GM23248 (cell line): ENCODE data around the gene PYGO2. TPM values are rescaled to one million over a fixed set of nuclear protein-coding genes. Genes with fewer than 3 reads are reported as not detected.
A peak's percentile ranks its signal among the peaks of the same experiment; 100 is the strongest.

ENCODE experiments used
- DNase-seq: peaks from one replicate; pipeline ENCODE4 v3.0.0-alpha.2; 2015
- H2AFZ ChIP-seq: fragments of 200-600 bp; sonication (generic); 2 replicates; pipeline ENCODE4 v1.6.1; 2016; ENCODE audit warnings: antibody characterized with exemption
- H3F3A ChIP-seq: fragments of 200-600 bp; sonication (generic); 2 replicates; pipeline ENCODE4 v1.6.1; 2016; ENCODE audit warnings: mild to moderate bottlenecking, antibody characterized with exemption, mixed run types; ENCODE audit not compliant: insufficient read depth
- H3K27ac ChIP-seq: fragments of 200-600 bp; sonication (generic); 2 replicates; pipeline ENCODE4 v1.5.1; 2016; ENCODE audit warnings: mild to moderate bottlenecking
- H3K27me3 ChIP-seq: fragments of 200-600 bp; sonication (generic); replicated peaks from 2 replicates; pipeline ENCODE4 v1.6.1; 2016; ENCODE audit warnings: mild to moderate bottlenecking; ENCODE audit not compliant: insufficient read depth
- H3K36me3 ChIP-seq: fragments of 200-600 bp; sonication (generic); 2 replicates; pipeline ENCODE4 v1.6.1; 2016; ENCODE audit warnings: low read depth, mild to moderate bottlenecking
- H3K4me1 ChIP-seq: fragments of 200-600 bp; sonication (generic); 2 replicates; pipeline ENCODE4 v1.6.1; 2016; ENCODE audit warnings: mild to moderate bottlenecking; ENCODE audit not compliant: insufficient read depth
- H3K4me2 ChIP-seq: fragments of 200-600 bp; sonication (generic); one replicate; pipeline ENCODE4 v1.6.1; 2016; ENCODE audit warnings: mild to moderate bottlenecking; ENCODE audit not compliant: unreplicated experiment
- H3K4me3 ChIP-seq: fragments of 200-600 bp; sonication (generic); 2 replicates; pipeline ENCODE4 v1.5.1; 2016; ENCODE audit warnings: mild to moderate bottlenecking
- H3K79me2 ChIP-seq: fragments of 200-600 bp; sonication (generic); 2 replicates; pipeline ENCODE4 v1.6.1; 2016; ENCODE audit warnings: mild to moderate bottlenecking; ENCODE audit not compliant: insufficient read depth
- H3K9ac ChIP-seq: fragments of 200-600 bp; sonication (generic); 2 replicates; pipeline ENCODE4 v1.6.1; 2016; ENCODE audit warnings: mild to moderate bottlenecking
- H3K9me2 ChIP-seq: fragments of 200-600 bp; sonication (generic); 2 replicates; pipeline ENCODE4 v1.6.1; 2016; ENCODE audit warnings: mixed run types, mild to moderate bottlenecking, moderate library complexity; ENCODE audit not compliant: insufficient read depth
- H3K9me3 ChIP-seq: fragments of 200-600 bp; sonication (generic); one replicate; pipeline ENCODE4 v1.6.1; 2017; ENCODE audit warnings: low read depth
- H4K20me1 ChIP-seq: fragments of 200-600 bp; sonication (generic); 2 replicates; pipeline ENCODE4 v1.6.0; 2016; ENCODE audit not compliant: insufficient read depth
- EZH2 ChIP-seq: fragments of 200-600 bp; sonication (generic); IDR thresholded peaks from 2 replicates; pipeline ENCODE4 v1.6.1; 2018; ENCODE audit warnings: antibody characterized with exemption, mild to moderate bottlenecking; ENCODE audit not compliant: insufficient read depth, poor library complexity, severe bottlenecking
- EZH2phosphoT487 ChIP-seq: fragments of 200-600 bp; sonication (generic); IDR thresholded peaks from 2 replicates; pipeline ENCODE4 v1.6.1; 2018; ENCODE audit warnings: antibody characterized with exemption, moderate library complexity, mild to moderate bottlenecking, low read depth; ENCODE audit not compliant: insufficient read depth
- WGBS, 2 experiments: methylation state at CpG; one replicate each; pipeline ENCODE4 v1.1.6; 2015 to 2017; ENCODE audit warnings: low lambda C conversion rate in 2 of 2, low coverage in 1 of 2; ENCODE audit errors: missing lambda C conversion rate in 2 of 2; 5-methylcytosine and 5-hydroxymethylcytosine counted together
- in situ Hi-C: fragments of 300-500 bp; cut with MboI; formaldehyde crosslinking; loops from 2 replicates; pipeline ENCODE4 v1.15.0; 2020
- polyA plus RNA-seq: library from polyadenylated mRNA; unstranded; fragments of >200 nt; fragmentation: Nextera tagmentation; extraction: Ambion mirVana; gene quantifications from 2 replicates; pipeline ENCODE4 v1.2.1, GENCODE V29; 2016
- total RNA-seq: library from RNA; depleted of rRNA; stranded (reverse); fragments of >200 nt; shearing (Covaris generic); gene quantifications from 2 replicates; pipeline ENCODE4 v1.2.3, GENCODE V29; 2014

The PYGO2 gene
- total and polyA plus RNA-seq, 2 experiments from 2014 or later: 14.7 to 14.9 TPM

GRCh38 chr1:154936555-154937084, 25.0 kb downstream of the PYGO2 start, which contains the start of gene PMVK:
Gene PMVK (minus strand): TSS chr1:154936719. CDS start chr1:154936685, 34 bp downstream.
- Histone ChIP-seq H3K9me3 (no peaks in the 10 kb centered on the region), H3K9ac (peak within 1 kb of the TSS; percentile 95), H3K4me3 (peak within 1 kb of the TSS; percentile 79), H3K36me3 (no peaks in the 10 kb centered on the region), H3K79me2 (peaks cover 10% of the 10 kb centered on the region; the same call in 1 of the 2 replicates), H3K4me1 (peaks cover 14% of the 10 kb centered on the region), H3K27ac (peak within 1 kb of the TSS; percentile 95), H2AFZ (peak within 1 kb of the TSS; percentile 89), H3K27me3 (no peaks in the 10 kb centered on the region), H3K9me2 (no peaks in the 10 kb centered on the region), H3K4me2 (peak within 1 kb of the TSS; percentile 95), H4K20me1 (no peaks in the 10 kb centered on the region), H3F3A (peaks cover 16% of the 10 kb centered on the region)
- 1% methylated on average over 43 to 44 of the region's 45 CpGs for WGBS, 2 experiments
- DNase-seq: peak; percentile 98
- in situ Hi-C loops: no loop called here
- TF ChIP-seq EZH2 (no peak), EZH2phosphoT487 (no peak)

DNA sequence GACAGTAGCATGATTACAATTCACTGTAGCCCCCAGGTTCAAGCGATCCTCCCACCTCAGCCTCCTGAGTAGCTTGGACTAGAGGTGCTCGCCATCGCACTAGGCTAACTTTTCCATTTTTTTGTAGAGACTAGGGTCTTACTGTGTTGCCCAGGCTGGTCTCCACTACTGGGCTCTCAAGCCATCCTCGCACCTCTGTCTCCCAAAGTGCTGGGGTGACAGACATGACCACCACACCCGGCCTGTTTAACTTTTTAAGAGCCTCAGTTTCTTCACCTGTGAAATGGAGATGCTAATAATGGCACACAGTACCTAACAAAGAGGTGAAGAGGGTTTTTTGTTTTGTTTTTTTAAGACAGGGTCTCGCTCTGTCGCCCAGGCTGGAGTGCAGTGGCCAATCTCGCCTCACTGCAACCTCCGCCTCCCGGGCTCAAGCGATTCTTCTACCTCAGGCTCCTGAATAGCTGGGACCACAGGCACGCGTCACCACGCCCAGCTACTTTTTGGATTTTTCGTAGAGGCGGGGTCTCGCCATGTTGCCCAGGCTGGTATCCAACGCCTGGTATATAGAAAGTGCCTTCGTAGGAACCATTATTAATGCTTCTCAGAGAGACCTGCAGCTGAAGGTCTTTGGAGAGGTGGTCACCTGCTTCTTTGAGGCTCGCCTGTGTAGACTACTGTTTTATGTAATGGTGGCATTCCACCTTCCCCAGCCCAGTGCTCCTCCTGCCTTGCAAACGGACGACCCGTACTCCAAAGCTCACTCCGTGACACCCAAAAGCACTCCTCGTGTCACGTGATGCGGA, 25.6 kb downstream of the PYGO2 start:
- Histone ChIP-seq H3K4me2 (peak overlapping the region; percentile 95), H3F3A (peaks cover 16% of the 10 kb centered on the region), H2AFZ (peak overlapping the region; percentile 89), H3K4me1 (peaks cover 14% of the 10 kb centered on the region), H3K27ac (peak overlapping the region; percentile 95), H3K4me3 (peak overlapping the region; percentile 79), H3K9ac (peak overlapping the region; percentile 95), H3K9me2 (no peaks in the 10 kb centered on the region), H3K36me3 (no peaks in the 10 kb centered on the region), H3K79me2 (peaks cover 10% of the 10 kb centered on the region; the same call in 1 of the 2 replicates), H3K9me3 (no peaks in the 10 kb centered on the region), H3K27me3 (no peaks in the 10 kb centered on the region), H4K20me1 (no peaks in the 10 kb centered on the region)
- TF ChIP-seq EZH2phosphoT487: no peak
- TF ChIP-seq EZH2: no peak
- 35 to 45% methylated on average over 27 of the region's 27 CpGs for WGBS, 2 experiments
- DNase-seq: no peak
- in situ Hi-C loops: no loop called here

GRCh38 chr1:154934358-154934948, 27.1 kb downstream of the PYGO2 start:
- DNase-seq: no peak
- Histone ChIP-seq H3K9ac (no peak overlapping the region), H2AFZ (no peak overlapping the region), H3K4me2 (no peak overlapping the region), H3K27ac (no peak overlapping the region), H3K36me3 (no peaks in the 10 kb centered on the region), H4K20me1 (no peaks in the 10 kb centered on the region), H3K4me1 (peaks cover 14% of the 10 kb centered on the region), H3K4me3 (no peak overlapping the region), H3F3A (peaks cover 16% of the 10 kb centered on the region), H3K9me2 (no peaks in the 10 kb centered on the region), H3K9me3 (no peaks in the 10 kb centered on the region), H3K79me2 (peaks cover 10% of the 10 kb centered on the region; the same call in 1 of the 2 replicates), H3K27me3 (no peaks in the 10 kb centered on the region)
- WGBS, 2 experiments: 94 to 99% methylated on average over 5 of the region's 5 CpGs
- TF ChIP-seq EZH2 (no peak), EZH2phosphoT487 (no peak)
- in situ Hi-C loops: no loop called here

GRCh38 chr1:154931940-154932487, 29.6 kb downstream of the PYGO2 start:
- no peak overlapping the region for H3K9ac ChIP-seq
- H3K4me3 ChIP-seq: no peak overlapping the region
- peaks cover 10% of the 10 kb centered on the region; the same call in 1 of the 2 replicates for H3K79me2 ChIP-seq
- in situ Hi-C loops: no loop called here
- H3K9me3 ChIP-seq: no peaks in the 10 kb centered on the region
- no peaks in the 10 kb centered on the region for H3F3A ChIP-seq
- 88 to 89% methylated on average over 11 of the region's 11 CpGs for WGBS, 2 experiments
- no peak for TF ChIP-seq EZH2phosphoT487
- H3K27me3 ChIP-seq: no peaks in the 10 kb centered on the region
- H2AFZ ChIP-seq: no peak overlapping the region
- peak; percentile 32 for DNase-seq
- no peak overlapping the region for H3K4me2 ChIP-seq
- no peaks in the 10 kb centered on the region for H4K20me1 ChIP-seq
- H3K36me3 ChIP-seq: no peaks in the 10 kb centered on the region
- no peaks in the 10 kb centered on the region for H3K9me2 ChIP-seq
- H3K27ac ChIP-seq: no peak overlapping the region
- 0 out of 2 replicates have a peak, but pooled peaks cover 5% of the 10 kb centered on the region for H3K4me1 ChIP-seq
